Measurements from ENCODE around the gene IRX5. TPM values are rescaled to one million over a fixed set of nuclear protein-coding genes. Genes with fewer than 3 reads are reported as not detected.

IRX5 gene
- total RNA-seq, 1 donor from 2014 or later: 36.8 TPM

DNA sequence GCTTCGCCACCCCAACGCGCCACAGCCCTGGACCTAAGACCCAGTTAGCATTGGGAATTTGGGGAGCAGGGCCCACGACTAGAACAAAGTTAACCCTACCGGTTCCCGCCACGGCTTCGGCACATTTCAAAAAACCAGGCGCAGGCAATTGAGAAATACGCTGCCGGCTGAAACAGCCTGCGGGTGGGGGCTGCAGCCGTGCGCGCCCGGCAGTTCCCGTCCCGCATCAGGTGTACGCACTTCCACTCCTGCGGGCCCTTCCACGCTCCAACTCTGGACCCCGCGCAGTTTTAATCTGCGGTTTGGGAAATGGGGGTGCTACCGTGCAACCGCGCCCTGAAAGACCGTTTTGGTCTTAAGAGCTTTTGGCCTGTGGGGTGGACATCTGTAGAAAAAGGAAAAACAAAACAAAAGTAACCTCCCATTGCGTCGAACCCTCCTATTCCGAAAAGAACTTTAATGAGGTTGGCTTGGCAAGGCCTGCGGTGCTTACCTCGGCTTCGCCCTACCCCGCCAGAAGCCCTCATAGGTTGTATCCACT, 7.1 kb downstream of the IRX5 start:
- no peak for DNase-seq
- intact Hi-C loops (cut with micrococcal nuclease): no loop called here
- Histone ChIP-seq H3K27me3 (ENCODE audit: low read depth) (peaks cover 96% of the 10 kb centered on the region), H3K4me3 (peak overlapping the region; percentile 85), H3K36me3 (peaks cover 6% of the 10 kb centered on the region), H3K4me1 (peaks cover 35% of the 10 kb centered on the region), H3K9me3 (replicated peaks) (no peaks in the 10 kb centered on the region), H3K27ac (replicated peaks) (peak overlapping the region; percentile 92)
- TF ChIP-seq, protein P1, sequence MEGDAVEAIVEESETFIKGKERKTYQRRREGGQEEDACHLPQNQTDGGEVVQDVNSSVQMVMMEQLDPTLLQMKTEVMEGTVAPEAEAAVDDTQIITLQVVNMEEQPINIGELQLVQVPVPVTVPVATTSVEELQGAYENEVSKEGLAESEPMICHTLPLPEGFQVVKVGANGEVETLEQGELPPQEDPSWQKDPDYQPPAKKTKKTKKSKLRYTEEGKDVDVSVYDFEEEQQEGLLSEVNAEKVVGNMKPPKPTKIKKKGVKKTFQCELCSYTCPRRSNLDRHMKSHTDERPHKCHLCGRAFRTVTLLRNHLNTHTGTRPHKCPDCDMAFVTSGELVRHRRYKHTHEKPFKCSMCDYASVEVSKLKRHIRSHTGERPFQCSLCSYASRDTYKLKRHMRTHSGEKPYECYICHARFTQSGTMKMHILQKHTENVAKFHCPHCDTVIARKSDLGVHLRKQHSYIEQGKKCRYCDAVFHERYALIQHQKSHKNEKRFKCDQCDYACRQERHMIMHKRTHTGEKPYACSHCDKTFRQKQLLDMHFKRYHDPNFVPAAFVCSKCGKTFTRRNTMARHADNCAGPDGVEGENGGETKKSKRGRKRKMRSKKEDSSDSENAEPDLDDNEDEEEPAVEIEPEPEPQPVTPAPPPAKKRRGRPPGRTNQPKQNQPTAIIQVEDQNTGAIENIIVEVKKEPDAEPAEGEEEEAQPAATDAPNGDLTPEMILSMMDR (IDR thresholded peaks at IDR 0.05; ENCODE audit: borderline replicate concordance): no peak

DNA sequence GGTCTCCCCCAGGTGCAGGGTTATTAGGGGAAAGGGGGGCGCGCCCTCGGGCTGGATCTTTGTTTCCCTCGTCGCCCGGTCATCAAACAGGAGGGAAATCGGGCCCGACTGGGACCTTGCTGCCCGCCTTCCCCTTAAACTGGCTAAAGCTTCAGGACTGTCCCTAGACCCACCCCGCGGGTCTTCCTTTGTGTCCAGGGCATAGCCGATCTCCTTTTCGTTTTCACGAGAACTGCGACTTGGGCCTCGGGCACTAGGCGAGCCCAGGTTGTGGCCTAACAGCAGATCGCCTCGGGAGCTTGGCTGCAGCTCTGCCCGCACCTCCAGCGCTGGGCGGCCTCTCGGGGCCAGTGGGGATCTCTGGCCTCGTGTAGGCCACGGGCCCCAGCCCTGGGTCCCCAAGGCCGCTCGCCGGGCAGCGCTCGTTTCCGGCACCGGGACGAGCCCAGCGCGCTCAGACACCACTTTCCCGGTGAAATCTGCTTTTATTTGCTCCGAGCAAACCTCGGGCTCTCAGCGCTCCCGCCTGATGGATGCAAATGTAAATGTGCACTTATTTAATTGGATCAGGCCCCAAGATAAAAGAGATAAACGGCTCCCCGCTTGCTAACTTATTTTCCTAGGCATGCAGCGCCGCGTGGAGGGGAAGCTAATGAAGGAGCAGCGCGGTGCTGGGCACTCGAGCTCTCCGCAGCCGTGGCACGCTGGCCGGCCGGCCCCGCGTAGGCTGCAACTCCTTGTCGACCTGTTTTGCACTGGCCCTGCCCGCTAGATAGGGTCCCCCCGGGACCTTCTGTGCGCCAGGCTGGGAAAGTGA, 7.8 kb downstream of the IRX5 start:
- Histone ChIP-seq H3K4me1 (peaks cover 33% of the 10 kb centered on the region), H3K27ac (replicated peaks) (peak overlapping the region; percentile 92), H3K36me3 (peaks cover 3% of the 10 kb centered on the region), H3K27me3 (ENCODE audit: low read depth) (peaks cover 93% of the 10 kb centered on the region), H3K9me3 (replicated peaks) (no peaks in the 10 kb centered on the region), H3K4me3 (peak overlapping the region; percentile 85)
- intact Hi-C loops (cut with micrococcal nuclease): no loop called here
- DNase-seq: no peak
- TF ChIP-seq, protein P1 (IDR thresholded peaks at IDR 0.05; ENCODE audit: borderline replicate concordance): peak; percentile 9

DNA sequence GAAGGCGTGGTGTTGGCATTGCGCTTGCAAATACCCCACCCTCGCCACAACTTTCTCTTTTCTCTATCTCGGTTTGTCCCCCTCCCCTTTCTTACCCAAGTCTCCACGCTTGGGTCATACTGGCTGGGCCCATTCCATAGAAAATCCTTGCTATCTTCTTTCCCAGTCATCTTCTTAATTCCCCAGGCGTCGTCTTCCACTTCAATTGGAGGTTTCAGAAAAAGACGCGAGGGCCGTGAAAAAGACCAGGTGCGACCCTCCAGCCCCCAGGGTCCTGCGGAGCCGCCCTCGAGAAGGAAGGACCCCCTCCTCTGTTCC, 8.3 kb downstream of the IRX5 start:
- no peak overlapping the region for H3K27ac ChIP-seq (replicated peaks)

DNA sequence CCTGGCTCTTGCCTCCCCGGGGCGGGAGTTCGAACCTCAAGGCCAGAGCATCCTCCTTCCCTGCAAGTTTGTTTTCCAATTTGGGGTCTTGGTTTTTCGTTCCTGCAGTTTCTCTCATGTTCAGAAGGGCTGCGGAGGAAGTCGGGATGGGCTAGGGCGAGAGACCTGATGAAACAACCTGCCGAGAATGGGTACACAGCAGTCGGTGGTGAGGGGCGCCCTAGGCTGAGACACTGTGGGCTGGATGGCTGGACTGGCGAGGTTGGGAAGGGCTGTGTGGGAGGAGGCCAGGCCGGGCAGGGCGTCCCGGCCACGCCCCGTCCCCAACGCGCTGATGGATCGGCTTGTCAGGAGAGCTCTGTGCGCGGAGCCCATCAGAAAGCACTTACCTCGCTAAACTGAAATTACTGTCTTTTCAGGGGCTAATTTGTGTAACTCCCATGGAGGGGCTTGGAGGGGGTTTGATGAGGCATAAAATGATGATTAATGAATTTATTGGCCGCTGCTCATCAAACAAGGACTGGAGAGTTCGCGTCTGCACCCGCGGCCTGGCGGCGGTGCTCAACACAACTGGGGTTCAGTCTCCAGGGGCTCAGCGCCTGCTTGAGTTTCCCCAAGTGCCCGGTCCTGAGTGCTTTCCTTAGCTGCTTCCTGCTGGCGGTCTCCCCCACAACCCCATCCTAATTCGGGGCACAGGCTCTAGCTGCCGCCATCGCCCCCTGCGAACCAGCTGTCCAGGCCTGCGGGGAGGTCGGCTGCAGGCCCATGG, 9.0 kb downstream of the IRX5 start:
- Histone ChIP-seq H3K27me3 (ENCODE audit: low read depth) (peaks cover 83% of the 10 kb centered on the region), H3K36me3 (no peaks in the 10 kb centered on the region), H3K4me1 (peaks cover 33% of the 10 kb centered on the region), H3K27ac (replicated peaks) (no peak overlapping the region), H3K4me3 (no peak overlapping the region), H3K9me3 (replicated peaks) (no peaks in the 10 kb centered on the region)
- TF ChIP-seq, protein P1 (IDR thresholded peaks at IDR 0.05; ENCODE audit: borderline replicate concordance): no peak
- intact Hi-C loops (cut with micrococcal nuclease): no loop called here
- no peak for DNase-seq

More for the DNA sequence above, 8.3 kb downstream of the IRX5 start:
- TF ChIP-seq, protein P1 (IDR thresholded peaks at IDR 0.05; ENCODE audit: borderline replicate concordance): no peak
- DNase-seq: no peak
- no peaks in the 10 kb centered on the region for H3K36me3 ChIP-seq
- peak overlapping the region; percentile 85 for H3K4me3 ChIP-seq
- intact Hi-C loops (cut with micrococcal nuclease): no loop called here
- peaks cover 87% of the 10 kb centered on the region for H3K27me3 ChIP-seq (ENCODE audit: low read depth)
- peaks cover 33% of the 10 kb centered on the region for H3K4me1 ChIP-seq
- H3K9me3 ChIP-seq (replicated peaks): no peaks in the 10 kb centered on the region

DNA sequence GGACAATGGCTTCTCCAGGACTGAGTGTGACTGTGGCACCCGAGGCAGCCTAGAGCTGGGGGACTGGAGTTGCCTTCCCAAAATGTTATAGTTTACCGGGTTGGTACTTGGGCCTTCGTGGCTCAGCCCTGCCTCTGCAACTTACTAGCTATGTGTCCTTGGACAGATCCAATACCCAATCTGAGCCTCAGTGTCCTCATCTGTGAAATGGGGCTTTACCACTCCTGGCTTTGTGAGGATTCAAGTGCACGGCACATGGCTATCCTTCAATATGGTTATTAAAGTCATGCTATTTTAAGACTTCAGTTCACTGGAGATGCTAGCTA, 9.6 kb downstream of the IRX5 start:
- Histone ChIP-seq H3K4me3 (no peak overlapping the region), H3K4me1 (peaks cover 33% of the 10 kb centered on the region), H3K9me3 (replicated peaks) (no peaks in the 10 kb centered on the region), H3K36me3 (no peaks in the 10 kb centered on the region), H3K27me3 (ENCODE audit: low read depth) (peaks cover 83% of the 10 kb centered on the region), H3K27ac (replicated peaks) (no peak overlapping the region)
- intact Hi-C loops (cut with micrococcal nuclease): no loop called here
- DNase-seq: no peak
- TF ChIP-seq, protein P1 (IDR thresholded peaks at IDR 0.05; ENCODE audit: borderline replicate concordance): no peak

Measured in left ventricle myocardium inferior (tissue), 1 donor.